NT2/D1 (cell line): ENCODE data around the gene KRTAP2-1.

Source experiments
- YY1 ChIP-seq: IDR thresholded peaks from 2 replicates; pipeline ENCODE4 v1.6.1; 2011; ENCODE audit not compliant: insufficient read length, insufficient read depth
- ZNF274 ChIP-seq: IDR thresholded peaks from 2 replicates; pipeline ENCODE4 v1.6.1; 2011; ENCODE audit warnings: mild to moderate bottlenecking, low read depth, low read length

DNA sequence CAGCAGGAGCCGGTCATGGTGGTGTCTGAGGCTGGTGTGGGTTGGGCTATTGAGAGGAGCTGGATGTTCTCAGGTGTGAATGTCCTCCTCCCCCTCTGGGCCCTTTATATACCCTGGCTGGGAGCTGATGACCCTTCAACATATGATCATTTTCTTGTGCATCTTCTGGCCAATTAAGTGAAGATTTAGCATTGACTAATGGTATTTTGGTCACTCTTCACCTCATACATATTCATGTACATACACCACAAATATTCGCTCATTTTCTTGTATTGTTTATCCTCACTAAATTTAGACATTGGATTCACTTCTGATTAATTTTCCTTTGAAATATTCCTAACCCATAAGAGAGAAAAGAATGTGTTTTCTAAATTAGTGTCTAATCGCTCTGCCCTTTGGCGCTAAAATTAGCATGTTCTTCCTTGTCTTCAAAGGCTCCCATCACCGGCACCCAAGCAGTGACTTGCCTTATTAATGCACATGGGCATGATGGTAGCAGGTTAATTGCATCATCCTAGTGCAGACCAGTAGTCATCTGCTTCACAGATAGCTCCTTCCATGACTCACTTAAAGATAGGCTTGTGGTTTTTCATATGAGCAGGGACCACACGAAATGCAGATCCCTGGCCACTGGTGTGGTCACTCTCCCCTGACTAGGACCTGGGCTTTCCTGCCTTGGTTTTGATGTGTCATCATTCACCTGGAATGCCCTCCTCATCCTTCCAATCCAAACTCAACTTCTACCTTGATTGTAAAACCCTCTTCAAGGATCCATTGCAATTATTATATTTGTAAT lies 18.9 kb upstream of the KRTAP2-1 start, which contains the start of gene KRTAP2-4:
- TF ChIP-seq YY1 = no peak
- TF ChIP-seq ZNF274 = no peak
